ENCODE results near the gene CHCHD3.
"Not testable (repeated sequence)": the region's sequence is repeated elsewhere in the genome, so short reads cannot be mapped to it uniquely, and the experiment has no call there.

CHCHD3 gene

DNA sequence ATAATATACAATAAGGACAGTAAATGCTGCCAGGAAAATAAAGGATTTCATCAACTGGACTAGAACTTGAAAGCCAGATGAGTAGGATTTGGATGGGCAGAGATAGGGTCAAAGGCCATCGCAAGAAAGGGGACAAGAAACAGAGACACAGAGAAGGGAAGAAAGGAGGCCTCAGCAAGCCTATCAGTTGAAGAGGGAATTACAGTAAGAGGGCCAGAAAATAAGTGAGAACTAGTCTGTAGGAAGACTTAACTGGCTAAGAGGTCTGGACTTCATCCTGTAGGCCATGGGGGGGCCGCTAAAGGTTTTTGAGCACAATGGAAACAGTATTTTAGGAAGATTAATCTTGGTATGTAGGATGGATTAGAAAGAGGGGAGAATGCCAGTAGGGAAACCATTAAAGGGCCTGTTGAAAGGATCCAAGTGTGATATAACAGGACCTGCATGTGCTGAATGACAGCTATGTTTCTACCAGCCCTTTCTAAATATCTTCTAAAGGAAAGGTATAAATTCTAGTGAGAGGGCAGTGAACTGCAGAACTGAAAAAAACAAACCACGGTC, 174.4 kb downstream of the CHCHD3 start:
- FAIRE-seq (no peak), DNase-seq (ENCODE audit: low spot score) (no peak)

GRCh38 chr7:132906193-132906835, 175.6 kb downstream of the CHCHD3 start:
- DNase-seq (ENCODE audit: low spot score) (no peak), FAIRE-seq (no peak)

DNA sequence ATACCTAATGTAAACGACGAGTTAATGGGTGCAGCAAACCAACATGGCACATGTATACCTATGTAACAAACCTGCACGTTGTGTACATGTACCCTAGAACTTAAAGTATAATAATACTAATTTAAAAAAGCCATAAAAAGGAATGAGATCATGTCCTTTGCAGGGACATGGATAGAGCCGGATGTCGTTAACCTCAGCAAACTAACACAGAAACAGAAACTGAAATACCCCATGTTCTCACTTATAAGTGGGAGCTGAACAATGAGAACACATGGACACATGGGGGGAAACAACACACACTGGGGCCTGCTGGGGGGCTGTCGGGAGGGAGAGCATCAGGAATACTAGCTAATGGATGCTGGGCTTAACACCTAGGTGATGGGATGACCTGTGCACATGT, 176.8 kb downstream of the CHCHD3 start:
- FAIRE-seq; DNase-seq (ENCODE audit: low spot score): not testable (repeated sequence)

GRCh38 chr7:132904209-132904608, 177.7 kb downstream of the CHCHD3 start:
- no peak for FAIRE-seq
- no peak for DNase-seq (ENCODE audit: low spot score)

GRCh38 chr7:132902294-132902693, 179.6 kb downstream of the CHCHD3 start:
- DNase-seq (ENCODE audit: low spot score); FAIRE-seq: not testable (repeated sequence)

DNA sequence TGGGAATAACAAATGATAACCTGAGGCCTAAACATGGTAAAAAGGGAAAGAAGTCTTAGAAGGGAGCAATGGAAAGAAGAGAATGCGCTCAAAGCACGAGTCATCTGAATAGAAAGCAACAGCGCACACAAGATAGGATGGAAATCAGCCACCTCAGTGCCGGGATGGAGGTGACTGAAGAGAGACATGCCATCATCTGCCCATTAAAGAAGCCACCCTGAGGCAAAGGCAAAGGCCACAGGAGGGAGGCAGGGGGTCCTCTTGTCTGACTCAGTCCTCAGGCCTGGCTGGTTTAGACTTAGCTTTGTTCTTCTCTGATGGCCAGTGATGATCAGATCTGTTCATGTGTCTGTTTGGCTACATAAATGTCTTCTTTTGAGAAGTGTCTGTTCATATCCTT, 180.6 kb downstream of the CHCHD3 start:
- no peak for DNase-seq (ENCODE audit: low spot score)
- FAIRE-seq, result no peak

GRCh38 chr7:132899833-132900232, 182.1 kb downstream of the CHCHD3 start:
- DNase-seq (ENCODE audit: low spot score) (no peak), FAIRE-seq (no peak)

GRCh38 chr7:132898641-132899175, 183.2 kb downstream of the CHCHD3 start:
- DNase-seq (ENCODE audit: low spot score); FAIRE-seq: not testable (repeated sequence)

DNA sequence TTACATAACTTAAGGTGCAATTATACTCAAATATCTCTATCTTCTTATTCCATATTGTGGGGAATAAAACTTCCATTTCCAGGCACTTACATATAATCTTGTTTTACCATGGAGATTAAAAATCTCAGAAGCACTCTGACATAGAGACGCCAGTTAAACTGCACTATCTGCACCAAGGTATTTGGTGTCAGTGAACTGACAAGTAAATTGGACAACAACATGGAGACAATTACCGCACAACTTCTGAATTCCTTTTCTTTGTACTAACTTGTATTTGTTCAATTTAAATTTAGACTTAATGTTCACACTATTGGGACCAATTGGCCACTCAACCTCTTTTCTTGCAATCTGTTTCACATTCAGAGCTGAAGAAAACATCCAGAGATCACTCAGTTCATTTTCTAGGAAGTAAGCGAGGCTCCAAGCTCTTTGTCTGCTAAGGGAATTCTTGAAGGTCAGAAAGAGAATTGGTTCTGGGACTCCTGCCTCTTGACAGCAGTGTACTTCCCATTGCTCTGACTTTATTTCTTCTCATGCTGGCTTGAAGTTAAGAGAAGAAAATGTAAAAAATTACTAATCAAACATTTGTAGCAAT, 184.7 kb downstream of the CHCHD3 start:
- DNase-seq (ENCODE audit: low spot score) (no peak), FAIRE-seq (no peak)

DNA sequence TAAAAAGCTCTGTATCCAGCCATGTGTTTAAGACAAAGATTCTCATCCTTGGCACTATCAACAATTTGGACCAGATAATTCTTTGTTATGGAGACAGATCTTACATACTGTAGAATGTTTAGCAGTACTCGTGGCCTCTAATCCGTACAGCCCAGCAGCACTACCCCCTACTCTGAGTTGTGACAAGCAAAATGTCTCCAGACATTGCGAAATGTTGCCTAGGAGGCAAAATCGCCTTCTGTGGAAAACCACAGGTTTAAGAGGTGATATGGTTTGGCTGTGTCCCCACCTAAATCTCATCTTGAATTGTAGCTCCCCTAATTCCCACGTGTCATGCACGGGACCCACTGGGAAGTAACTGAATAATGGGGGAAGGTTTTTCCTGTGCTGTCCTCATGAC, 186.7 kb downstream of the CHCHD3 start:
- no peak for FAIRE-seq
- DNase-seq (ENCODE audit: low spot score), result no peak

DNA sequence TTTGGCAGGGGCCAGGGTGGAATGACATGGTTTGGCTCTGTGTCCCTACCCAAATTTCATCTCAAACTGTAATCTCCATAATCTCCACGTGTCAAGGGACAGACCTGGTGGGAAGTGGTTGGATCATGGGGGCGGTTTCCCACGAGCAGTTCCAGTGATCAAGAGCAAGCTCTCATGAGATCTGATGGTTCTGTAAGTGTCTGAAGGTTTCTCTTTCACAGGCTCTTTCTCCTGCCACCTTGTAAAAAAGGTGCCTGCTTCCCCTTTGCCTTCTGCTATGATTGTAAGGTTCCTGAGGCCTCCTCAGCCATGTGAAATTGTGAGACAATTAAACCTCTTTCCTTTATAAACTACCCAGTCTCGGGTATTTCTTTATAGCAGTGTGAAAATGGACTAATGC, 188.3 kb downstream of the CHCHD3 start:
- FAIRE-seq, result no peak
- DNase-seq (ENCODE audit: low spot score), result no peak

GRCh38 chr7:132892744-132893143, 189.1 kb downstream of the CHCHD3 start:
- DNase-seq (ENCODE audit: low spot score); FAIRE-seq: not testable (repeated sequence)

GRCh38 chr7:132891554-132891953, 190.3 kb downstream of the CHCHD3 start:
- FAIRE-seq, result no peak

GRCh38 chr7:132882714-132883428, 199.0 kb downstream of the CHCHD3 start:
- FAIRE-seq (no peak), DNase-seq (ENCODE audit: low spot score) (no peak)

More at GRCh38 chr7:132891554-132891953, 190.3 kb downstream of the CHCHD3 start:
- no peak for DNase-seq (ENCODE audit: low spot score)

GRCh38 chr7:132881317-132881716, 200.6 kb downstream of the CHCHD3 start:
- FAIRE-seq, result no peak
- DNase-seq (ENCODE audit: low spot score), result no peak

- FAIRE-seq, result no peak
- DNase-seq (ENCODE audit: low spot score), result no peak
Observed at GRCh38 chr7:132879579-132879978, 202.3 kb downstream of the CHCHD3 start.

DNA sequence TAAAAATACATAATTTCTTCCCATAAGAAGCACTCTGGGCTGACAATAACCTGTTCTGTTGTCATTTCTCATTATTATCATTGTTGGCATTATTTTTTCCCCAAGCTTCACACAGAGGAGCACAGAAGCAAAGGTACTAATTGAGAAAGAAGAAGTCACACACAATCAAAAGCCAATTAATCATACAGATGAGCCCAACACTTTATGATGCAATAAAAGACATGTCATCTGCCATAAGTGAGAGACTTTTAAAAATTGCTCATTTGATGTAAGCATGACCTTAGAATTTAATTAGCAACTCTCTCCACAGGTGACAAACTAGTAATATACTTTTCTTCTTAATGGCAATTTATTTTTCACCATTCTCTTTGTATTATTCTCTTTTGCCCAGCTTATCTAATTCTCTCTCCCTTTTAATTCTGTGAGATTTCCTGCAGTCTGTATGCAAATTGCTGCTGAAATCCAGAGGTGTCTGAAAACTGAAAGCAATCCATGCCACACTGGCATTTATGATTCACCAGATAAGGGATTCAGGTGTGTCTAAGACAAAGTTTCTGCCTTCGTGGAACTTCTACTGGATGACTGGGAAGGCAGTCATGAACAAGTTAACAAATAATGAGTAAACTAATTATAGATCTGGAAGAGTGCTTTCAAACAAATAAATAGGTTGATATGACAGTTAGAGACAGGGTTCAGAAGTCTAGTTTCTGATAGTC, 203.5 kb downstream of the CHCHD3 start:
- no peak for FAIRE-seq
- DNase-seq (ENCODE audit: low spot score), result no peak

DNA sequence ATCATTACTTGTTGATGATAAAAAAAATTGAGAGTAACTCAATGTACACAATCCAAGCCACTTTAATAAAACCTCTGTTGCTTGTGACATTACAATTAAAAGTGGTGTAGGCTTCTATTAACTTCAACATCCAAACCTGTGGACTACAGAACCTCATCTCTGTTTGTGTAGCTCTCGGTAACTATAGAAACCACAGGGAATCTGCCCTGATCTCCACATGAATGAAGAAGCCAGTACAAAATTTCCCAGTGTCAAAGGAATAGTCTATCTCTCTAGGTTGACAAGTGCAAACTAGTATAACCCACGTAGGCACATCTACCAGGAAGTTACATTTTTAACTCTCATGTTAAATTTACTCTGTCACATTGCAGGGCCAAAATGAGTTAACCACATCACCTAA, 204.3 kb downstream of the CHCHD3 start:
- no peak for DNase-seq (ENCODE audit: low spot score)
- no peak for FAIRE-seq

DNA sequence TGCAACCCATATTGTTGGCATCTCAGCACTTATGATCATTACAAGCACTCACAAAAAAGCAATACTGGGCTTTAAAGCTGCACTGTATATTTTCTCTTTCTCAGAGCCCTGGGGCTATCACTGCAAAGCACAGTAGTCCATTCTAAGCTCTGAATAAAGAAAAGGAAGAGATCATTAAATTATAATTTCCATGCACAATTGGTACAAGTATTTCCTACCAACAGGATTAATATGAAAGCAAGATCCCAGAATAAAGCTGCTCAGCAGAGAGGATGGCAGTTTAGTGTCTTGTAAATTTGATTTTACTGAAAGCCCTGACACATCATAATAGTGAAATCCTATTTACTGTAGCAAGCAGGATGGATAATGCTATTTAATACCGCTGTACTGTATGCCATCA, 205.3 kb downstream of the CHCHD3 start:
- DNase-seq (ENCODE audit: low spot score) (no peak), FAIRE-seq (no peak)

DNA sequence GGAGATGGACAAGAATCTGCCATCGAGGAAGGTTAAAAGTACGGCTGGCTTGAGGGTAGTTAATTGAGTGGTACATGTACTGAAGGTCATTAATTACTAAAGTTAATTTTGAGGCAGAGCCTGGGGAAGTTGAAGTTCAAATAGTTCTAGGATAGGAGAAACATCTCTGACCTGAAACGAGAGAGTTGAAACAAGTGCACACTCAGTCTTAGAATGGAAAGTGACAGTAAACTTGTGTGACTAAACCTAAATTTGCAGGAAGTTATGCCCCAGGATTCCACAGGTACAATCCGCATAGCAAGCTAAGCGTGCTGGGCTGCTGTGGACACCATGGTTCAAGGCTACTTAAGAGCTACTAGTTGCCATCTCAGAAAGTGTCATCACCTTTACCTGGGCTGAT, 209.9 kb downstream of the CHCHD3 start:
- no peak for DNase-seq (ENCODE audit: low spot score)
- no peak for FAIRE-seq

DNA sequence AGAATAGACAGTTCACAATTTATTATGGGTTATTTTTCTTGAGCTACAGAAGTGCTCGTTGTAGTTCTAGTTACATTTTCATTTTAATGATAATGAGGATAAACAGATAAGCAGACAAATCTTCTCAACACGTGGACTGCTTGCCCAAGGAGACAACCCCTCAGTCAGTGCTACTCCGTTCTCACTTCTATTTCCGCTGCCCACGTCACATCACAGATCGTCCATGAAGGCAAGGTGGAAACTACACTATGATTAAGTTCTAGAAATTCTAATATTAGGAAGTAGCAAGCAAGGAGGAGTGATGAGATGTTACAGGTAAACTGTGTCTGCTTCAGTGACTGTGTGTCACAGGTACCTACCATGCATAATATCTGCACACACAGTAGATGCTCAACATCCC, 210.5 kb downstream of the CHCHD3 start:
- no peak for DNase-seq (ENCODE audit: low spot score)
- FAIRE-seq, result no peak
